Tibial nerve (tissue), 4 donors: Measurements from ENCODE around the gene TMEM132C. TPM values are rescaled to one million over a fixed set of nuclear protein-coding genes. Genes with fewer than 3 reads are reported as not detected.

Source experiments
- DNase-seq, 2 donors: peaks; one replicate each; pipeline ENCODE4 v3.0.0-alpha.2; 2019; ENCODE audit warnings: low spot score in 2 of 2
- H3K27ac ChIP-seq, 4 donors: fragments of 200-600 bp; sonication (generic) in 3 of 4; one replicate each; pipeline ENCODE4 v1.5.1; 2017 to 2019; ENCODE audit warnings: mild to moderate bottlenecking in 1 of 4
- H3K27me3 ChIP-seq, 2 donors: fragments of 200-600 bp; sonication (generic) in 1 of 2; one replicate each; pipeline versions ENCODE4 v1.5.1 to v1.6.0; 2017 to 2019
- H3K36me3 ChIP-seq, 3 donors: fragments of 200-600 bp; sonication (generic); one replicate each; pipeline ENCODE4 v1.5.1; 2018 to 2019
- H3K4me1 ChIP-seq, 4 donors: fragments of 200-600 bp; sonication (generic) in 3 of 4; one replicate each; pipeline ENCODE4 v1.5.1; 2017 to 2019
- H3K4me3 ChIP-seq, 4 donors: fragments of 200-600 bp; sonication (generic) in 3 of 4; one replicate each; pipeline ENCODE4 v1.5.1; 2017 to 2019; ENCODE audit warnings: mild to moderate bottlenecking in 1 of 4, moderate library complexity in 1 of 4
- H3K9me3 ChIP-seq, 4 donors: fragments of 200-600 bp; sonication (generic) in 3 of 4; one replicate each; pipeline ENCODE4 v1.5.1; 2017 to 2019
- EP300 ChIP-seq, 2 donors: sonication (generic); formaldehyde crosslinking; IDR thresholded peaks; one replicate each; pipeline ENCODE4 v1.6.1; 2017; ENCODE audit warnings: antibody characterized with exemption in 2 of 2, mild to moderate bottlenecking in 1 of 2
- POLR2A ChIP-seq, 2 donors: fragments of 450-650 bp; IDR thresholded peaks; one replicate each; pipeline ENCODE4 v1.6.1; 2017; ENCODE audit warnings: antibody characterized with exemption in 2 of 2, mild to moderate bottlenecking in 2 of 2, moderate library complexity in 2 of 2
- WGBS, 2 donors: methylation state at CpG; one replicate each; pipeline ENCODE4 v1.1.5; 2018; 5-methylcytosine and 5-hydroxymethylcytosine counted together
- total RNA-seq, 4 donors: library from RNA; depleted of rRNA; stranded (reverse); fragments of >200 nt; gene quantifications; one replicate each; pipeline ENCODE4 v1.1.0, GENCODE V29; 2016
- TF ChIP-seq, protein P1 (sequence below), 5 experiments: fragments of 200-600 bp in 3 of 5; fragments of 450-650 bp in 2 of 5; sonication (generic) in 3 of 5; IDR thresholded peaks; one replicate each; pipeline ENCODE4 v1.5.1; 2016 to 2019; ENCODE audit warnings: antibody characterized with exemption in 5 of 5, mild to moderate bottlenecking in 3 of 5, moderate library complexity in 2 of 5

TMEM132C gene
- total RNA-seq, 4 donors from 2014 or later = 8.2 to 17.4 (median 12.4) TPM

DNA sequence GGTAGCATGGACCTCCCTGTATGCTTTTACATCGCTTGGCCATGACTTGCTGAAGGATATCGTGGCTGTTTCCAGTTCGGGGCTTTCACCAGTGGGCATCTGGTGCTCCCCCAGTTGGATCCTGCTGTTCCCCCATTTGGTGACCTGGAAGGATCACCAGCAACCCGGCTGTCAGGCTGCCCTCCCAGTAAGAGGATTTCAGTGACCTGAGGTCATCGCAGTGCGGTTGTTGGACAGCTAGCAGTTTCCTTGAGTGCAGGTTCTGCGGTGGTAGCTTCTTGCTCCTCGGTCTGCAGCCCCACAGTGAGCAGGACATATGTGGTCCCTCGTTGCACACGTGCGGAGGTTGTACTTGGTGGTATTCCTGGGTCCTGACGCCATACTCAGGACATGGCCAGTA is 58.7 kb downstream of the TMEM132C start:
- Histone ChIP-seq H3K27ac (no peak overlapping the region), H3K4me1 (no peaks in the 10 kb centered on the region), H3K36me3 (no peaks in the 10 kb centered on the region), H3K9me3 (peaks cover 0 to 14% (median 0%) of the 10 kb centered on the region in 4 donors), H3K27me3 (no peaks in the 10 kb centered on the region), H3K4me3 (no peak overlapping the region)
- TF ChIP-seq EP300 (IDR thresholded peaks at IDR 0.05) (no peak), POLR2A (IDR thresholded peaks at IDR 0.05) (no peak)
- TF ChIP-seq, protein P1, sequence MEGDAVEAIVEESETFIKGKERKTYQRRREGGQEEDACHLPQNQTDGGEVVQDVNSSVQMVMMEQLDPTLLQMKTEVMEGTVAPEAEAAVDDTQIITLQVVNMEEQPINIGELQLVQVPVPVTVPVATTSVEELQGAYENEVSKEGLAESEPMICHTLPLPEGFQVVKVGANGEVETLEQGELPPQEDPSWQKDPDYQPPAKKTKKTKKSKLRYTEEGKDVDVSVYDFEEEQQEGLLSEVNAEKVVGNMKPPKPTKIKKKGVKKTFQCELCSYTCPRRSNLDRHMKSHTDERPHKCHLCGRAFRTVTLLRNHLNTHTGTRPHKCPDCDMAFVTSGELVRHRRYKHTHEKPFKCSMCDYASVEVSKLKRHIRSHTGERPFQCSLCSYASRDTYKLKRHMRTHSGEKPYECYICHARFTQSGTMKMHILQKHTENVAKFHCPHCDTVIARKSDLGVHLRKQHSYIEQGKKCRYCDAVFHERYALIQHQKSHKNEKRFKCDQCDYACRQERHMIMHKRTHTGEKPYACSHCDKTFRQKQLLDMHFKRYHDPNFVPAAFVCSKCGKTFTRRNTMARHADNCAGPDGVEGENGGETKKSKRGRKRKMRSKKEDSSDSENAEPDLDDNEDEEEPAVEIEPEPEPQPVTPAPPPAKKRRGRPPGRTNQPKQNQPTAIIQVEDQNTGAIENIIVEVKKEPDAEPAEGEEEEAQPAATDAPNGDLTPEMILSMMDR (IDR thresholded peaks at IDR 0.05) = no peak
- DNase-seq = no peak
- 81 to 82% methylated on average over 12 of the region's 12 CpGs for WGBS, 2 donors

DNA sequence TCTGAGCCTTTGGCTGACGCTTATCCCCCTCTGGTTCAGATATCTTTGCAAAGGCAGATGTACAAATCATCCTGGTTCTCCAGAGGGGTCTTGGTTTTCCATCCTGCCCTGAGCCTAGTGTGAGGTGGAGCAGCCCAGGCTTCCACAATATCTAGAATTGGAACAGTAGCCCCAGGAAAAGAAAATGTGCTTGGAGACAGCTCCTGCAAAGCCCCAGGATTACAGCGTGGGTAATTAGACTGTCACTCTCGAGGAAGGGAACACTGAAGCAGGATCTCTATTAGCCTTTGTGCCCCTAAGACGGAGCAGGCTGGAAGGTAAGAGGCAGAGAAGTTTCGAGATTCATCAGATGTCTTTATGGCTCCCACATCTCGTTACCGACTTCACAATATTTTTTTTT is 59.4 kb downstream of the TMEM132C start:
- Histone ChIP-seq H3K27me3 (no peaks in the 10 kb centered on the region), H3K36me3 (no peaks in the 10 kb centered on the region), H3K4me3 (no peak overlapping the region), H3K9me3 (peaks cover 0 to 14% (median 0%) of the 10 kb centered on the region in 4 donors), H3K4me1 (no peaks in the 10 kb centered on the region), H3K27ac (no peak overlapping the region)
- DNase-seq = no peak
- TF ChIP-seq, protein P1 (IDR thresholded peaks at IDR 0.05) = no peak
- TF ChIP-seq EP300 (IDR thresholded peaks at IDR 0.05) (no peak), POLR2A (IDR thresholded peaks at IDR 0.05) (no peak)
- WGBS, 2 donors = 36 to 43% methylated on average over 7 of the region's 7 CpGs

DNA sequence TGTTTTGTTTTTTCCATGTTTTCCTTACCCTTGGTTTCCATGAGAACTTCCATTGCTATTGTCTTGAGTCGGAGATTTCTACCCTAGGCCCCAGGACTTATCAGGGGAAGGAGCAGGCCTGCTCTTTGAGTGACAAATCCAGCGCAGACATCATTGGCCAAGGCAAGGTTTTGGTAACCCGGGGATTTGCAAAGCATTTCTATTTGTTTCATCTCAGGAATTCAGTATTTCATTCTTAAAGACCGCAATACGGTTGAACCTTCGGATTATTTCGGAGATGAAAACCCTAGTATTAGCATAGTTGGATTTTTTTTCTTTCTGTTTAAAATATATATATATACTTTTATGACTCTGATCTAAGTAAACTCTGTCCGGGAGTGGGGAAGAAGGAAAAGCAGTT is 62.0 kb downstream of the TMEM132C start:
- TF ChIP-seq EP300 (IDR thresholded peaks at IDR 0.05) (no peak), POLR2A (IDR thresholded peaks at IDR 0.05) (no peak)
- TF ChIP-seq, protein P1 (IDR thresholded peaks at IDR 0.05) = no peak
- WGBS, 2 donors = 77 to 91% methylated on average over 8 of the region's 8 CpGs

DNA sequence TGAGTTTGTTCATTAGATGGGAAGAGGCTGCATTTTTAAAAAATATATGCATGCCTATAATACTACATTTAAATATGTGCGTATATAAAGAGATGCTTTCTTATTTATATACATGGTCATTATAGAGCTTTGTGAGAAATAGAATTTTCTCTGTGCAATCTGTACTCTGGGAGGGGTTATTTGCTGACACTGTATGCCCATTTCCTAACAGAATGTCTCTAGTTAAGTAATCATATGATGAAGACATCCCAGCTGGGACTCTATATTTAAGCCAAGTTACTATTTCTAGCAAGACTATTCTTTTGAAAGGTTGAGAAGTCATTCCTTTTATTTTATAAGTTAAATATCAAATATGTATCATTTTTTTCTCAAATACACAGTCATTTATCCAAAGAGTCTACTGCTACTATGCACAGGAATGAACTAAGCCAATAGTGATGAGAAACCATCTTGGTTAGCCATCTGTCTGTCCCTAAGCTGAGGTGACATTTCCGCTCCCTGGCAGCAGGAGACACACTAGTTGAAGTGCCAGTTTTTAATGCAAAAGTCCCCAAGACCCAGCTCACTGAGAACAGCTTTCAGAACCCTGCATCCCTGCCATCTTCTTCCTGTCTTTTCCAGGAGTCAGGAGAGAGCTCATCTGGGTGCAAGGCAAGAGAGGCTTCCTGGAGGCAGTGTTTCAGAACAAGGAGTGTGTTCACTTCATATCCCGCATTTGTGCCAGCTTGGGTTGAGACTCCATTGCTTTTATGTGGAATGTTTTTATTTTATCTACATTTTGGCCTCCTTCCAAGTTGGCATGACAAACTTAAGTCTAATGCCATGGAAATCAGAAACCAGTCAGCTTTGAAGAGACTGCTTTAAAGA is 69.5 kb downstream of the TMEM132C start:
- Histone ChIP-seq H3K36me3 (no peaks in the 10 kb centered on the region), H3K4me1 (peaks cover 0 to 24% (median 0%) of the 10 kb centered on the region in 4 donors), H3K9me3 (peaks cover 0 to 14% (median 0%) of the 10 kb centered on the region in 4 donors), H3K27me3 (no peaks in the 10 kb centered on the region), H3K4me3 (no peak overlapping the region), H3K27ac (no peak overlapping the region)
- no peak for DNase-seq
- WGBS, 2 donors = 72 to 75% methylated on average over 3 of the region's 3 CpGs
- TF ChIP-seq EP300 (IDR thresholded peaks at IDR 0.05) (no peak), POLR2A (IDR thresholded peaks at IDR 0.05) (no peak)
- TF ChIP-seq, protein P1 (IDR thresholded peaks at IDR 0.05) = no peak

More for the DNA sequence above, 62.0 kb downstream of the TMEM132C start:
- no peak overlapping the region for H3K4me3 ChIP-seq
- no peaks in the 10 kb centered on the region for H3K27me3 ChIP-seq
- H3K27ac ChIP-seq = no peak overlapping the region
- no peak for DNase-seq
- H3K36me3 ChIP-seq = no peaks in the 10 kb centered on the region
- H3K9me3 ChIP-seq = peaks cover 0 to 2% (median 0%) of the 10 kb centered on the region in 4 donors
- H3K4me1 ChIP-seq = no peaks in the 10 kb centered on the region

DNA sequence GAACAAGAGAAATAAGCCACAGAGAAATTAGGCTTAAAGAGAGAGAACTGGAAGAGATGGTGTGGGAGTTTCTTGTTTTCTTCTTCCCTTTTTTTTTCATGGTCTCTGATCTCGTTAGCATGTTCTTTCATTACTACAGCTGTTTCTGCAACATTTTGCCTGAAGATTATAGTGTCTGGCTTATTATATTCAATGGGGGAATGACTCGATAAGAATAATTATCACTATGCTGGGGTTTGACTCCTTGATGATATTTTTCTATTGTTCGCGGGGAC is 70.0 kb downstream of the TMEM132C start:
- H3K27ac ChIP-seq = no peak overlapping the region

More for the DNA sequence above, 70.0 kb downstream of the TMEM132C start:
- Histone ChIP-seq H3K4me3 (no peak overlapping the region), H3K27me3 (no peaks in the 10 kb centered on the region), H3K4me1 (peaks cover 0 to 24% (median 0%) of the 10 kb centered on the region in 4 donors), H3K9me3 (peaks cover 0 to 14% (median 0%) of the 10 kb centered on the region in 4 donors), H3K36me3 (no peaks in the 10 kb centered on the region)
- WGBS, 2 donors = 30% methylated on average over 4 of the region's 4 CpGs
- DNase-seq = no peak
- TF ChIP-seq, protein P1 (IDR thresholded peaks at IDR 0.05) = no peak
- TF ChIP-seq POLR2A (IDR thresholded peaks at IDR 0.05) = no peak
- no peak for TF ChIP-seq EP300 (IDR thresholded peaks at IDR 0.05)
